Ureter (tissue), 1 donor: ENCODE data around the gene CDV3. TPM values are rescaled to one million over a fixed set of nuclear protein-coding genes. Genes with fewer than 3 reads are reported as not detected.

ENCODE experiments used
- DNase-seq: peaks from one replicate; pipeline ENCODE4 v3.0.0-alpha.2; 2020; ENCODE audit warnings: low spot score
- total RNA-seq: library from RNA; stranded (reverse); gene quantifications from one replicate; pipeline ENCODE4 v1.2.4, GENCODE V29; 2023
- donor health status: DM: yes; HTN: yes; CAD: no.

CDV3 gene
- total RNA-seq, 1 donor from 2014 or later, result 127 TPM

DNA sequence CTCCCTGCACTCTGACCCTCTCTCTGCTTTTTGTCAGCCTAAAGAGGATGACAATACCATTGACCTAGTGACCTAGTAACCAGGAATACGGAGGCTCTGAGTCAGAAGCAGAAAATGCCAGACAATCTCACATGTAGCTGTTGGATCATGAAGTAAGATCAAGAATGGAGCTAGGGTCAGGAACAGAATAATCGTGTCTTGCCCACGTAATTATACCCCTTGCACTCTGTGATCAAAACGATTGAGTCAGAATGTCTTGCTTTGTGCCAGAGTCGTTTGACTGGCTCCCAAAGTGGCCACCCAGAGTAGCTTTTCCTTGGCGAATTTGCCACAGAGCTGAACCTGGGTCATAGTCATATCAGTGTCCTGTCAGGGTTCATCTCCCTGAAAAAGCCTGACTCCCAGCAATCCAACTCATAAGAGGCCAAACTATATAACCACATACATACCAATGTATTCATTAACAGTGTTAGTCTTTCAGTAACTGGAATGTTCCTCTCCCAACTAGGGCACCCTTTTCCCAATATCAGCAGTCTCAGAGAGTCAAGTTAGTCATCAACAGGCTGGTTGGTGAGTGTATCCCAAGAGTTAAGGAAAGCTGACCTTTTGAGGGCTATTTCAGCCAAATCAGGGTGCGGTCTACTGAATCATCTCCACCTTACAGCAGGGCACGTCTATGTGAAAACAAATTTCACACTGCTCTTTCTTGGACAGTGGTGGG, 5.0 kb upstream of the CDV3 start:
- DNase-seq, result no peak

DNA sequence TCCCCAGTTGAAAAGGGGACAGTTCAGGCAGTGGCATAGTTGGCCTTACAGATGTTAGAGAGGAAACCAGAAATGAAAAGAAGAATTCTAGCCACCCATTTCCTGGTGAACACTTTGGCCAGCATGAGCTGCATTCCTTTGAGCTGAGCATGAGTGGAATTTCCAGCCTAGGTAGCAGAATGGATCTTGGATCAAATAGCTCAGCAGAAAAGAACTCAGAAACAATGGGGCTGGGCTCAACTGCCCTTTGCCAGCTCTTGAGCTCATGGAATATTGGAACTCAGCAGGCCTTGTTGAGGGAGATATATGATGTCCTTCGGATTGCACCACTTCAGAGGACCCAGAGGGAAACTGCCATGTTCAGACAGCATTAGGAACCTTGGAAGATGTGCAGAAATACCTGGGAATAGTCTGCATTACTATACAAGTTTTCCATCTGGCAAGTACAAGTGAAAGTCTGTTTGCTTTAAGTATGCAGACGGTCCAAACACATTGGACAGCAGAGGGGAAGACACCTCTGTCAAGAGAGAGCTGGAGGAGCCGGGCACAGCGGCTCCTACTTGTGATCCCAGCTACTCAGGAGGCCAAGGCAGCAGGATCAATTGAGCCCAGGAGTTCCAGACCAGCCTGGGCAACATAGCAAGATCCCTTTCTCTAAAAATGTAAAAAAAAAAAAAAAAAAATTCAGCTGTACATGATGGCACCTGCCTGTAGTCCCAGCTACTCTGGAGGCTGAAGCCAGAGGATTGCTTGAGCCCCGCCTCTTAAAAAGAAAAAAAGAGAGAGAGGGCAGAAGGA, 3.1 kb upstream of the CDV3 start:
- no peak for DNase-seq

DNA sequence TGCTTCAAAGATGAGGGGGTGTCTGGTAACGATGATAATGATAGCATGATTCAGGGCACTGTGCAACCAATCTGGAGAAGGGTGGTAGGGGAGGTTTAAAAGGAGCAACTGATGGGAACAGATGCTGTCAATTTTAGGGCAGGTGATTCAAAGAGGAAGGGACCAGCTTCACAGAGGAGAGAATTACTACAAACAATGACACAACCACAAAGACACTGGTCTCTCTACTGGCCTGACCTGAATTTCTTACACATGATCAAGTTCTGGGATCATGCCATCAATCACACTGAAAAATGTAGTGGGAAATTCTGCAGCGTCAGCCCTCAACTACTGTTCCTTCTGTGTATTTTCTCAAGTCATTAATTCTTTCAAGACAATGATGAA, 2.6 kb upstream of the CDV3 start:
- no peak for DNase-seq

DNA sequence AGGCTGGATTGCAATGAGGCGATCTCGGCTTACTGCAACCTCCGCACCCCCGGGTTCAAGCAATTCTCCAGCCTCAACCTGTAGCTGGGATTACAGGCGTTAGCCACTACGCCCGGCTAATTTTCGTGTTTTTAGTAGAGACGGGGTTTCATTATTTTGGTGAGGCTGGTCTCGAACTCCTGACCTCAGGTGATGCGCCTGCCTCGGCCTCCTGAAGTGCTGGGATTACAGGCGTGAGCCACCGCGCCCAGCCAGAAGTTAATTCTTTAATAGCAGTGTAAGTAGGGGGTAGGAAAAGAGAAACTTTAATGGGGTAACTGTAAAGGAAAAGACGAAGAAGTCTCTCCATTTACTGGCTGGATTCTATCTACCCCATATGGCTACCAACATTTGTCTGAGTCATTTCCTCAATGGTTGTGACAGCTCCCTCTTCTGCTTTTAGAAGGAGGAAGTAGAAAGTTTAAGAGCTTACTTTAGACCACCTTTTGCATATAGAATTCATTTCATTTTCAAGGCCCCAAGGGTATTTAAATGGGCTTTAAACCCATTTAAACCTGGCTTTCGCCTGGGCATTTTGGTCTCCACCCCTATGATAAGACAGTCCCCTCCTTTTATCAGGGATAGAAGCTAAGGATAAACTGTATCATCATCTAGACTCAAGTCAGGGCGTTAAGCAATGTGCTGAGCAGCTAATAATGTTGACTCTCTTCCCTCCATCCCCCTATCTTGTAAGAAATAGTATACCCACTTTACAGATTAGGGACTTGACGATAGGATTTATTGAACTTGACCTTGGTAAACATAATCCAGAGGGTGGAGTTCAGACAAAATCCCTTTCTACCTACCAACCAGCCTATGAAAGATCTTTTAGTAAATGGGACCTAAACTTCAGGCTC, 1.1 kb upstream of the CDV3 start:
- DNase-seq, result no peak

DNA sequence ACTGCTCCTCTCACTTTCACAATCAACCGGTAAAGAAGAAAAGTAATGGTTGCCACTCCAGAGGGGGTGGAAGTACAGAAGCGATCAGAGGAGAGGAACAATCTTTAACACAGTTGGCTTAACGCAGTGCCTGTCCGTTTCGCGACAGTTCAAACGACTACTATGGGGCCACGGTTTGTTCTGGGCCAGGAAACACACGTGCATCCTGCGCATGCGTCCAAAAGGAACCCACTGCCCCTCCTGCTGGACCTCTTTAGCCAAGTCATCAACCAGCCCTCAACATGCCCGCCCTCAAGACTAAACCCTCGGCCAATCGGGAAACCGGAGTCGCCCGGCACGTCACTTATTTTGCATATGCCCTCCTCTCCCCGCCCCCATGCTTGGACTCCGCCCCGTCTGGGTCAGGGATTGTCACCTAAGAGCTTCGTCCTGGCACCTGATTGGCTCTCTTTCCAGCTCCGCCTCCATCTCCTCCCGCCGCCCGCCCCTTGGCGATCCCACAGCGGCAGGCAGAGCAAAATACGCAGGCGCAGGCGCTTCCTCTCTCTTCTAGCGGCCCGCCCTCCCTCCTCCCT, 345 bp upstream of the CDV3 start:
- DNase-seq, result peak; percentile 100

DNA sequence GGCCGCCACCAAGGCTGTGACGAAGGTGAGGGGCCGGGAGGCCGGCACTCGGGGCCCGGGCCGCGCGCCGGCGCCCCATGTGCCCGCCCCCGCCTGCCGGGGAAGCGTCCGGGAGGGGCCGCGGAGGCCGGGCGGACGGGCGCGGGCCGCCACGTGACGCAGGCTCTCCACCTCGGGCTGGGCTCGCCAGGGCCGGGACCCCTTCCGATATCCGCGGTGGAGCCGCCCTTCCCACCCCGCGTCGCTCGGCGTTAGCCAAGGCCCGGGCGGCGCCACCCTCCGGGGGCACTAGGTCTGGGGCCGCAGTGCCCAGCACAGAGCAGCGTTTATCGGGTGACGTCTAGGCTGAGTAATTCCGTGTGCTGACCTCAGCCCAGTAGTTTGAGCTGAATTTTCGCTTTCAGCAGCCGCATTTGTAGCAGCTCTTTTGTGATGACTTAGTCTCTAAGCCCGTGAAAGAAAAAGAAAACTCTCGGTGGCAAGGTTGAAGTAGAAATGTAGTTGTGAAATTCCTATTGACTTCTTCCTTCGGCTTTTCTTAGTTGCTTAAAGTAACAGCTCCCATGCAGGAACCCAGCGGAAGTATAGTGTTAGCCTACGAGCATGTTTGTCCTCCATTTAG, 885 bp downstream of the CDV3 start:
- DNase-seq, result peak; percentile 64

DNA sequence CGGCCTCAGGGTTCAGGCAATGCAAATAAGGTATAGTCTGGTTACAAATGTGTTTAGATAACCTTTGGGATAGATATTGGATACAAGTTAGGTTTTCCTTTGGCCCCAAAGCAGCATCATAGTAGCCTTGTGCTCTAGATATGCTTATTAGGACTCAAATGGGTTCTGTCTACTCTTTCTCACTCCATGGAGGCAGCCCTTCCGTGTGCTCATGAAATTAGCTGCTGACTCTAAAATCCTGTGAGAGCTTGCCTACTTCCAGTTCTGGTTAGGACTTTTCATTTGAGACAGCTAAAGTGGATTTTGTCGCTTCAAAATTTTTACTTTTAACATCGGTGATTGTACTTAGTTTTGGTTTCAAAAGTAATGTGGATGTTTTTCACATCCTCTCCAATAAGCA, 1.6 kb downstream of the CDV3 start:
- no peak for DNase-seq

DNA sequence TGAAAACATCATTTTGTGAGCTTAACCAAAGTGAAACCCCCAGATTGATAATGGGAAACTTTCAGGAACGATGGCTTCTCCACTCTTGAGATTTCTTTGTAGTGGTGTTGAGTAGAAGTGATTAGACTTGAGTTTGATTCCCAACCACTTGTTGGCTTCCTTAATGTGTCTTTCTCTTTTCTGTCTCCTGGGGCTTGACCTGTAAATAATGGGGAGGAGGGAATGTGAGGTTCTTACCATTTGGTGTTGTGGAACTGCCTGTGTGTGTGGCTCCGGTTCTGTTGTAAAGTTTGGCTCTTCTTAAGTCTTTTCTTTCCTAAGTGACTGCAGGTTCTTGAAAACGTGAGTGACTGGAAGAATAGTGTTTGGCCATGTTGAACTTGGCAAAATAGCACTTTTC, 2.7 kb downstream of the CDV3 start:
- no peak for DNase-seq

DNA sequence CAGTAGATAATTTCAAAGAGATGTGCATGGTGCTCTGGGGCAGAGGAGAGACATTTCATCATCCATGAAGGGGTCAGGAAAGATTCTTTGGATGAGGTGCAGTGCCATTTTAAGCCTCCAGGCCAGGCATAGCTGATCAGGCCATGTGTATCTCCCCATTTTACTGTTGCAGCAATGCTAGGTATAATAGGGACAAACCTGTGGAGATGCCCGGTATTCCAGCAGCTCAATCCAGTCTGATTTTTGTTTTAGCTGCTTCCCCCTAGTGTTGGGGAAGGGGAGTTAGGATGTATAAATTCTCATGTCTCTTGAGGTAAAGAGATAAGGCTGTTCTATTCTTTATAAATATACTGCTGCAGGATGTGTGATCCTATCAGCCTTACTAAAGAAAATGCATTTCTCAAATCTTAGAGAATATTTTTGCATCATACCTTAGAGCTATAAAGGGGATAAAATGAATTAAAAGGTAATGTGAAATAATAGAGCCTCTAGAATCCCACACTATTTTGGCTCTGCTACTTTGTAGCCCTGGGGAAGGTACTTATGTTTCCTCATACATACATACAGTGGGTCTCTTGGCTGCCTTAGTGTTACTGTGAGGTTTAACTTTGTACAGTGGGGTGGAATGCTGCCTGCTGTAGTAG, 5.2 kb downstream of the CDV3 start:
- no peak for DNase-seq

DNA sequence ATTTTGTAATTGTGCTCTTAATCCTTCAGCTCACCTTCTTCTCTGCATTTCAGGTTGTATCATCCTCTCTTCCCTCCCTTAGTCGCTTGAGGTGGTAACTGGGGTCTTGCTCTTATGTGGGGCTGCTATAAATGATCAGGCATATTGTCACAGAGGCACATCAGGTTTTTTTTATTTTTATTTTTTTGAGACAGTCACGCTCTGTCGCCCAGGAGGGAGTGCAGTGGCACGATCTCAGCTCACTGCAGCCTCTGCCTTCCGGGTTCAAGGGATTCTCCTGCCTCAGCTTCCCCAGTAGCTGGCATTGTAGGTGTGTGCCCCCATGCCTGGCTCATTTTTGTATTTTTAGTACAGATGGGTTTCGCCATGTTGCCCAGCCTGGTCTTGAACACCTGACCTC, 9.9 kb downstream of the CDV3 start:
- DNase-seq, result no peak

DNA sequence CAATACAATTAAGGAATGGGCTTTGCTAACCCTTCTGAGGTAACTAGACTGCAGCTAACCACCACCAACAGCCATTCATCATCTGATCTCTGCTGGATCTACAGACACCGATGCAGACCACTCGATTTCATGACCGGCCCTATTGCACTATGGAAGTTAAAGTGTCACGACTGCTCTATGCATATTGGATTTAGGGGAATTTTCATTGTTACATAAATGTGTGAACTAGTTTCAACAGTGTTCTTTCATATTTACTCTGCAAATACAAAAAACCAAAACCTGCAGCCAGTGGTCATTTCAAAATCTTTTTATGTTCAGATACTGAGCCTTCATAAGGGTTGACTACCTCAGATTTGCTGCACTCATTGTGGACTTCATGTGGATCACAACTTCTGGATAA, 14.5 kb downstream of the CDV3 start:
- DNase-seq, result no peak

DNA sequence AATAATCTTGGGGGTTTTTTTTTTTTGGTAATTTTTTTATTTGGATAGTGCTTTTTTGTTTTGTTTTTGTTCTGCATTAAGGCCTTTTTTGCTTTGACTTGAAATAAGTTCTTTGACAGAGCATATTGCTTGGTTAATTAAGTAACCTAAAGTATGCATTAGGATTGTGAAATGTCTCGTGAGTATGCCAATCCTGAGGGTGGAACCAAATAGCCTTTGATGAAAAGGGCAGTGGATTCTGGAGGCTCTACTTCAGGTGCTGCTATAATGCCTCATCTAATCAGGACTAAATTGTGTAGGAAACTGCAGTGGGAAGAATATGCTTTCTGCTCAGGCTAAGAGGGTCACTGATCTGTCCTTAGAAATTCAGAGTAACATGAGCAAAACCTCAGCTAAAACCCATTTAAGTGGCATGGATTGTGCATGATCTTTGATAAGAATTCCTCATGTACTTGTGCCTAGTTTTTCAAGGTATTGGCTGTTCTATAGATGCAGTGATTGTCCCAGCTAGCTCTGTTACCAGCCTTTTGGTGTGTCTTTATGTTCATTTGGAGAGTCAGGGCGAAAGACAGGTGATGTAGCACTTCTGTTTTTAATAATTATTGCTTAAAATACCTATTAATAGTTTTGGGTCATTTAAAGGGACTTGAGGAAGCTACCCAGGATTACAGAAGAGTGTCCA, 15.4 kb downstream of the CDV3 start:
- no peak for DNase-seq

DNA sequence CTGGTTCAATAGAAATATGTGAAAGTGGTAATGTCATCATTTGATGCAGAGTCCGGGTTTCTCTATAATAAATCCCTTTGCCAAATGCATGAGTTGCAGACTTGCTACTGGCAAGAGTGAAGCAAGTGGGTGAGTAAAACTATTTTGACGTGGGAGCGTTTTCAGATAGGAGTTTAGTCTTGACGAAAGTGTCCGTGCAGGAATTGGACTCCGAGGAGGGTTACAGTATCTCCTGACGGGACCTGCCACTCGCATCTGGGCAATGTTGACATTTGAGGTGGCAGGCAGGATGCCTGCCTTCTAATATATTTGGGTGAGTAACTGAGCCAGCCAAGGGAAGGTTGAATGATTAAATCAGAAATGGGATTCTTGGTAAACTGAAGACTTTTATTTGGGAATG, 16.0 kb downstream of the CDV3 start:
- no peak for DNase-seq

DNA sequence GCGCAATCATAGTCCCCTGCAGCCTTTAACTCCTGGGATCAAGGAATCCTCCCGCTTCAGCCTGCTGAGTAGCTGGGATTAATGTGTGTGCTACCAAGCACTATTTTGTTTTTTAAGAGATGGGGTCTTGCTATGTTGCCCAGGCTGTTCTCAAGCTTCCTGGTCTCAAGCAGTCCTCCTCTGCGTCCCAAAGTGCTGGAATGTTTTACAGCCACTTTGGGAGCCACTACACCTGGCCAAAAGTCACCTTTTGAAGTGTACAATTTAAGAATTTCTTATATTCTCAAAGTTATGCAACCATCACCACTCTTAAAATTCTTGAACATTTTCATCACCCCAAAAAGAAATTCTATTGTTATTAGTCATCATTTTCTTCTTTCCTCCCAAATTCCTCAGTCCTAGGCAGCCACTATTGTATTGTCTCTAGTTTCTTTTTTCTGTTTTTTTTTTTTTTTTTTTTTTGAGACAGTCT, 17.8 kb downstream of the CDV3 start:
- DNase-seq, result no peak

DNA sequence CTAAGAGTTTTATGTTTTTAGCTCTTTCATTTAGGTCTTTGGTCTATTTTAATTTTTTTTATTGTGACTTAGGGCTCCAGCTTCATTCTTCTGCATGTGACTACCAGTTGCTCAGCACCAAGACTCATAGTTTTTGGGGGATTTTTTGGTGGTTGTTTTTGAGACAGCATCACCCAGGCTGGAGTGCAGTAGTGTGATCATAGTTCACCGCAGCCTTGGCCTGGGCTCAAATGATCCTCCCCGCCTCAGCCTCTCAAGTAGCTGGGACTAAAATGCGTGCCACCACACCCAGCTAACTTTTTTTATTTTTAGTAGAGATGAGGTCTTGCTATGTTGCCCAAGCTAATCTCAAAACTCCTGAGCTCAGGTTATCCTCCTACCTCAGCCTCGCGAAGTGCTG, 19.4 kb downstream of the CDV3 start:
- no peak for DNase-seq

DNA sequence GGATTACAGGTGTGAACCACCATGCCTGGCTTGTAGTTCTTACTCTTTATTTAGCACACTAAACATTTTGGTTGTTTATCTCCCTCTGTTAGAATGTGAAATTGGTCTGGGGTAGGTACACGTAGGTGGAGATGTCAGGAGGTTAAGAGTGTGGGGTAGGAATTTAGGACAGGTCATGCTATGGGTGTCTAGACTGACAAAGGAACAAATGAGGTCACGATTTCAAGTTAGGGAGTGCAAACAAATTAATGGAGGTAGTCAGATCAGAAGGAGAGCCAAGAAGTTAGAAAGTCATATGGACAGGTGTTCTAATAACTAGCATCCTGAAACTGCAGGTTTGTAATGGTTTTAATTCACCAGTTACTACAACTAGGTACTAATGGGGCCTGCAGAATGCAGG, 19.8 kb downstream of the CDV3 start:
- DNase-seq, result no peak

DNA sequence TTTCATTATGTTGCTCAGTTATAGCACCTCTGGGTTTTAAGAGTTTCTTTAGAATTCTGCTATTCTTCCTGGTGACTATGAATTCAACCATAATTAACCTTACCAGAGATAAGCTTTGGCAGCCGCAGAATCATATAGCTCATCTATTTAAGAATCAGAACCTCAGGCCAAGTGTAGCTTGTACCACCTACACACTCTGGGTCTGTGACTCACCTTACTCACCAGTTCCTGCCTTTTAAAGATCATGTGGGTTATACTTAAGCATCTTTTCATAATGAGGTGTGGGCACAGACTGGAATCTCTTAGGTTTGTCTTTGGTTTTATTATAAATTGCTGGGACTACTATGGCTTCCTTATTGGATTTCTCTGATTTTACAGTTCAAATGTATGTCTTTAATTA, 21.9 kb downstream of the CDV3 start:
- no peak for DNase-seq

DNA sequence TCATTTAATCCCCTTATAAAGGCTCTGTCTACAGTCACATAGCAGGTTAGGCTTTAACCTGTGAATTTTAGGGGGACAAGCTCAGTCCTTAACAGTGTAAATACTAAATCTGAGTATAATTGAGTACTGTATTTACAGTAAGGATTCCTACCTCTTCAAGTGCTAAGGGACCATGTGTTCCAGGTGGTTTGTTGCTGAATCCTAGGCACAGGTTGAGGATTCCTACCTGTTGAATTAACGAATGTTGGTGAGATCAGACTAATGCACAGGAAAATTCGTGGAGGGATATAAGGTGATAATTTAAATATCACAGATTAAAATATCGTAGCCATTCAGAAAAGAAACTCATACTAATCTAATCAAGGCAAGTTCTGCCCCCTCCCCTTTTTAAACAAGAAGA, 24.9 kb downstream of the CDV3 start:
- no peak for DNase-seq

DNA sequence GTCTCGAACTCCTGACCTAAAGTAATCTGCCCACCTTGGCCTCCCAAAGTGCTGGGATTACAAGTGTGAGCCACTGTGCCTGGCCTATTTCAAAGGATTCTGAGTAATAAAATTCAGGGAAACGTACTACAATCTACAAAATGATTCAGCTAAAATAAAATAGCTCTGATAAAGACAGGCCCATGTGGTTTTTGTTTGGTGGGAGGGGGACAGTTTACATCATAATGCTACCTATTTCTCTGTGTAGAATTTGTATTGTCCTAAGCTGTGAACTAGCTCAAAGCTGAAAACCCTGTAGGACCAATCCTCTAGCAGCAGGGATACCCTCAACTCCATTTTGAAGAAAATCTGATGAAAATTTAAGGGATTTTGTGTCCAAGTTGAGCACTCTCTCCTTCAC, 25.8 kb downstream of the CDV3 start:
- DNase-seq, result no peak

DNA sequence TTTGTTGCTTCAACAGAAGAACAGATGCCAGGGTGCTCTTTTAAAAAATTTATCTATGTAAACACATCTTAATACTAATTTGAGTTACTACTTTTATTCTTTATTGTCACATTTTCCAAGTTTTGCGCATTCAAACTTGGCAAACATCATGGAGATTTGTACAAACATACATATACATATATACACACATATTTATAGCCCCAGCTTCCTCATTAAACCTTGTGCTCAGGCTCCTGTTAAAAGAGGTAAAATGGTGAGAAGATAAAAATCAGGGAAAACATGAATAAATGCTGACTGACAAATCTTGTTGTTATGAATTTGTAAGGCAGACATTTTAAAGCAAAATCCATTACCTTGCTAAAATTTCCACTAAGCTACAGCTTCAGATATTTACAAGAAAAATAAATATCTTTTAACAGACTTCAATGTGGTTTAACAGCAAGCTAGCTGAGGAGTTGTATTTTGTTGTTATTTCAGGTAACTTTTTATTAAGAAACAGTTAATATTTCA, 27.1 kb downstream of the CDV3 start:
- DNase-seq, result no peak
